Astrocyte of the cerebellum (primary cell): ENCODE results near the gene SDHC.

ENCODE experiments used
- DNase-seq: peaks from one replicate; pipeline ENCODE4 v3.0.0-alpha.2; 2011; ENCODE audit warnings: low read depth
- H3K4me3 ChIP-seq: 2 replicates; pipeline ENCODE4 v1.5.1; 2011; ENCODE audit warnings: mild to moderate bottlenecking, low read depth, low read length, moderate library complexity
- CTCF ChIP-seq: IDR thresholded peaks from 2 replicates; pipeline ENCODE4 v1.5.1; 2012; ENCODE audit warnings: low read length, low read depth, moderate library complexity, mild to moderate bottlenecking; ENCODE audit errors: missing control alignments
- in situ Hi-C: cut with HindIII; loops from 2 replicates; pipeline ENCODE4 v1.10.0; 2017; ENCODE audit warnings: low sequenced_read_pairs

SDHC gene

DNA sequence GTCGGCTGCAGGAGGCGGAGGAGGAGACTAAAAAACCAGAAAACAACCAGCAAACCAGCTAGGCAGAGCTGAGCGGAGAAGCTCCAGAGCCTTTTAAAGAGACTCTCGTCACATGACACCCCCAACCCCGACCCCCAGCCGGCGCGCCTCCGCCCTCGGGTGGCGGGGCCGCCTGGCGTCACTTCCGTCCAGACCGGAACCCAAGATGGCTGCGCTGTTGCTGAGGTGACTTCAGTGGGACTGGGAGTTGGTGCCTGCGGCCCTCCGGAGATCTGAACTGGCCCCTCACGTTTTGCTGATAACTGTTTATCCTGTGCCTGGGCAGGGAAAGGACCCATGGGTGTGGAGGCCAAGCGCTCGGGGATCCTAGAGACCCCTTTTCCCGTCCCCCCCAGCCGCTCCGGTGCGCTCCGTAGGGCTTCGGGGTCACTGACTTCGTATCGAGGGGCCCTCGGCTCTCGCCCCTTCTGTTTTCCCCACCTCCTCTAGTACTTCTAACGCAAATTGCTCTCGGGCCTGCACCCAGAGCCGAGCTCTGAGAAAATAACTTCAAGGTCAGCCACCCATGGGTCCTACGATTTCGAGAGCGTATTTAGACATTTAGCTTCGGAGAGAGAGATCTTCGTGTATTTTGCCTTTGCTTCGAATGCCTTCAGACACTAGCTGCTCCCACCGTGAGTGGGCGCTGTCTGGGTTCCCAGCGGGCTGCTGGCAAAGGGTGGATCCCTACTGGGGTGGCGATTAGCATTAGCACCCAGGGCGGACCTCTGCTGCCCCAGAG, at the start of gene SDHC:
SDHC (plus strand) TSS at position 181 of the 781 bp plus-strand sequence; CDS start at position 206, 25 bp downstream.
- TF ChIP-seq CTCF: peak; percentile 45
- DNase-seq: peak; percentile 66
- in situ Hi-C loops: no loop called here
- peak within 1 kb of the TSS; percentile 100 for H3K4me3 ChIP-seq

- TF ChIP-seq CTCF: no peak
- in situ Hi-C loops: no loop called here
- no peak overlapping the region for H3K4me3 ChIP-seq
- DNase-seq: no peak
Observed at GRCh38 chr1:161265305-161265704, 48.9 kb upstream of the SDHC start.

DNA sequence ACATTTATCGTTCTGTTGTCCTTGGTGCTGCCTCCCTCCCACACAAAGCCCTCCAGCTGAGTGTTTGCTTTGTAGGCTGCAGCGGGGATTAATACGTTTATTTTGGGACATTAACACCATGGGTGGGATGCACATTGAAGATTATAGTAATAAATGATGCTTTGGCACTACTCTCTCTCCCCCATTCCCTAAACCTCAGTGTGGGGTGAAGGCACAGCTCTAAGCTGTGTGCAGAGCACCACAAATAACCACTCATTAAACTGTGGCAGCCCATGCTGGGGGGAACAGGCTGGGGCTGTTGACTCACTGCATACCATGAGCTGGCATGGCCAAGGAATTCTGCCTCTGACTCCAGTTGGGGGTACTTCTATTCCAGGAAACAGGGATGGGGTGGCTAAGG, 48.0 kb upstream of the SDHC start:
- no peak for DNase-seq
- TF ChIP-seq CTCF: no peak
- in situ Hi-C loops: no loop called here
- no peak overlapping the region for H3K4me3 ChIP-seq

DNA sequence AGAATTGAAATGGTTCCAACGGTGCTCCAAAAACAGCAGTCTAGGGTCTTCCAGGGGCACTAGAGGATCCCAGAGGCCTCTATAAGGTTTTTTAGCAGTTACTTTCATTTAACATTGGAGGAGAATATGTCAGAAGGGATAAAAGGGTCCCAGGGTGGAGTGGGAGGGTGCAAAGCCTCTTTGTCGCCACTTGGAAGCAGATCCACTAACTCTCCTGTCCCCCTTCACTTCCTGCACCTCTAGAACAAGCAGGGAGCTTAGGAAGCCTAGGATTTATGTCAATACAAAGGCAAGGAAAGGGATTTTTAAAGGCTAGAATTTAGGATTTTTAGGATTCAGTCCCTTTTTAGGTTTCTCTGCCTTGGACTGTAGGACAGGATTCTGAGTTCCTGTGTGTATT, 47.3 kb upstream of the SDHC start:
- in situ Hi-C loops: no loop called here
- no peak for DNase-seq
- TF ChIP-seq CTCF: no peak
- no peak overlapping the region for H3K4me3 ChIP-seq

- DNase-seq: no peak
- TF ChIP-seq CTCF: no peak
- H3K4me3 ChIP-seq: no peak overlapping the region
- in situ Hi-C loops: no loop called here
Observed at GRCh38 chr1:161267321-161267720, 46.9 kb upstream of the SDHC start.

- in situ Hi-C loops: no loop called here
- H3K4me3 ChIP-seq: no peak overlapping the region
- TF ChIP-seq CTCF: no peak
- DNase-seq: no peak
Observed at GRCh38 chr1:161273402-161273801, 40.8 kb upstream of the SDHC start.
